Parathyroid adenoma (tissue), 2 donors: ENCODE data around the gene NR3C2.
"Not testable (repeated sequence)": the region's sequence is repeated elsewhere in the genome, so short reads cannot be mapped to it uniquely, and the experiment has no call there.

ENCODE experiments used
- H2AFZ ChIP-seq: fragments of 300-600 bp; sonication (generic); one replicate; pipeline ENCODE4 v1.7.0; 2017; ENCODE audit warnings: antibody characterized with exemption, mild to moderate bottlenecking
- H3K27ac ChIP-seq: fragments of 300-600 bp; sonication (generic); one replicate; pipeline ENCODE4 v1.7.0; 2017
- H3K27me3 ChIP-seq: fragments of 300-600 bp; sonication (generic); one replicate; pipeline ENCODE4 v1.7.0; 2017; ENCODE audit warnings: low read length; ENCODE audit not compliant: control insufficient read depth, insufficient read depth
- H3K36me3 ChIP-seq: fragments of 300-600 bp; sonication (generic); one replicate; pipeline ENCODE4 v1.7.0; 2017; ENCODE audit warnings: low read length; ENCODE audit not compliant: control insufficient read depth, insufficient read depth
- H3K4me1 ChIP-seq: fragments of 300-600 bp; sonication (generic); one replicate; pipeline ENCODE4 v1.7.0; 2017; ENCODE audit warnings: control low read depth
- H3K4me2 ChIP-seq: fragments of 300-600 bp; sonication (generic); one replicate; pipeline ENCODE4 v1.7.0; 2017; ENCODE audit warnings: low read length
- H3K4me3 ChIP-seq: fragments of 300-600 bp; sonication (generic); one replicate; pipeline ENCODE4 v1.7.0; 2017; ENCODE audit warnings: low read depth, low read length
- H3K79me2 ChIP-seq: fragments of 300-600 bp; sonication (generic); one replicate; pipeline ENCODE4 v1.7.0; 2017; ENCODE audit warnings: control low read depth
- H3K9ac ChIP-seq: fragments of 300-600 bp; sonication (generic); one replicate; pipeline ENCODE4 v1.7.0; 2017; ENCODE audit warnings: mild to moderate bottlenecking
- H3K9me3 ChIP-seq: fragments of 300-600 bp; sonication (generic); one replicate; pipeline ENCODE4 v1.7.0; 2017; ENCODE audit warnings: low read length; ENCODE audit not compliant: control insufficient read depth
- CTCF ChIP-seq: fragments of 300-600 bp; sonication (generic); IDR thresholded peaks from one replicate; pipeline ENCODE4 v1.7.0; 2017; ENCODE audit warnings: antibody characterized with exemption, mild to moderate bottlenecking
- donor health status: primary hyperparathyroidism.

The NR3C2 gene

GRCh38 chr4:148091896-148092295, 350.3 kb downstream of the NR3C2 start:
- no peaks in the 10 kb centered on the region for H3K36me3 ChIP-seq

GRCh38 chr4:148090503-148091476, 351.4 kb downstream of the NR3C2 start:
- Histone ChIP-seq H3K4me3 (no peak overlapping the region), H3K27ac (no peak overlapping the region), H3K36me3 (no peaks in the 10 kb centered on the region), H3K4me1 (no peaks in the 10 kb centered on the region), H3K9ac (no peak overlapping the region), H3K27me3 (no peaks in the 10 kb centered on the region), H3K79me2 (no peaks in the 10 kb centered on the region), H3K9me3 (no peaks in the 10 kb centered on the region), H2AFZ (no peak overlapping the region), H3K4me2 (no peak overlapping the region)
- TF ChIP-seq CTCF = no peak

More at GRCh38 chr4:148091896-148092295, 350.3 kb downstream of the NR3C2 start:
- H3K27ac ChIP-seq = no peak overlapping the region
- no peak for TF ChIP-seq CTCF
- no peak overlapping the region for H2AFZ ChIP-seq
- H3K4me3 ChIP-seq = no peak overlapping the region
- H3K79me2 ChIP-seq = no peaks in the 10 kb centered on the region
- H3K4me2 ChIP-seq = no peak overlapping the region
- H3K9me3 ChIP-seq = no peaks in the 10 kb centered on the region
- H3K4me1 ChIP-seq = no peaks in the 10 kb centered on the region
- H3K27me3 ChIP-seq = no peaks in the 10 kb centered on the region
- H3K9ac ChIP-seq = no peak overlapping the region

DNA sequence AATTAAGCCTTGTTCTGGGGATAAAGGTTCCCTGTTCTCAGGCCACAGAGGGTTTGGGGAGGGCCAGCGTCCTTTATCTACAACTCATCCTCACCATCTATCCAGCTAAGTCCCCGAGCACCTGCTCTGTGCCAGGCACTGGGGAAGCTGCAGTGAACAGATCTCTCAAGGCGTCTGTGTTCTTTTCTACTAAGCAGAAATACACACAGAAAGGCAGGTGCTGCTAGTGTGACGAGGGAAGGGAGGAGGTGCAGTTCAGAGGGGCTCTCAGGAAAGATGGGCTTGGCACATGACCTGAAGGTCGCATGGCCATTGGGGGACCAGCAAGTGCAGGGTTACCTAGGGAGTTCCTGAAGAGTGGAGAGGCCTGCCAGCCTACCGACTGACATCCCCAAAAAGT, 352.2 kb downstream of the NR3C2 start:
- Histone ChIP-seq H3K27ac (no peak overlapping the region), H3K9me3 (no peaks in the 10 kb centered on the region), H3K9ac (no peak overlapping the region), H3K4me2 (no peak overlapping the region), H3K36me3 (no peaks in the 10 kb centered on the region), H3K79me2 (no peaks in the 10 kb centered on the region), H3K4me3 (no peak overlapping the region), H2AFZ (no peak overlapping the region), H3K27me3 (no peaks in the 10 kb centered on the region), H3K4me1 (no peaks in the 10 kb centered on the region)
- no peak for TF ChIP-seq CTCF

DNA sequence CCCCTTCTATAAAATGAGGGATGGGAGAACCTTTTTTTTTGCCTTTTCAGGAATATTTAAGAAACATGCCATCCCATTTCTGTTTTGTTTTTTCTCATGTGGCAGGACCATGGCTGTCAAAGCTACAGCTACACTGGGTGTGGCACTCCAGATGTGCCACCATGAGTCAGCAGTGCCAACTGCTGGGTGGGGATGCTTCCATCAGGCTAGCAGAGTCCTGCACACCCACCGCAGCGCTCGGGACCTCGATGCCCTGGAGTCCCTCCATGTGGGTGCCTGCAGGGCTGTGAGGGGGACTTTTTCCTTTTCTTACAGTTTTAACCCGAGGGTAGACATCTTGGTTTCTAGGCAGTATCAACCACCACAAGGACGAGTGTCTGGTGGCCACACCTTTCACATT, 352.6 kb downstream of the NR3C2 start:
- Histone ChIP-seq H3K27ac (no peak overlapping the region), H3K9ac (no peak overlapping the region), H3K4me3 (no peak overlapping the region), H3K4me2 (no peak overlapping the region), H3K36me3 (no peaks in the 10 kb centered on the region), H3K4me1 (no peaks in the 10 kb centered on the region), H3K9me3 (no peaks in the 10 kb centered on the region), H3K27me3 (no peaks in the 10 kb centered on the region), H2AFZ (no peak overlapping the region), H3K79me2 (no peaks in the 10 kb centered on the region)
- no peak for TF ChIP-seq CTCF

- H3K4me3 ChIP-seq, H3K4me1 ChIP-seq, H3K36me3 ChIP-seq, H3K79me2 ChIP-seq, H2AFZ ChIP-seq, H3K4me2 ChIP-seq, H3K27ac ChIP-seq, H3K9ac ChIP-seq, H3K9me3 ChIP-seq, H3K27me3 ChIP-seq: not testable (repeated sequence)
These were observed 359.1 kb downstream of the NR3C2 start for GRCh38 chr4:148083073-148083472.
